Prostate gland (tissue), 2 donors: ENCODE results near the gene OR14A16. TPM values are rescaled to one million over a fixed set of nuclear protein-coding genes. Genes with fewer than 3 reads are reported as not detected.

Experiments
- DNase-seq: peaks from one replicate; pipeline ENCODE4 v3.0.0-alpha.2; 2019; ENCODE audit warnings: low spot score
- H3K27ac ChIP-seq, 2 donors: fragments of 200-600 bp; sonication (generic); 2 replicates each; pipeline ENCODE4 v1.5.1; 2017 to 2019
- H3K27me3 ChIP-seq: fragments of 200-600 bp; sonication (generic); replicated peaks from 2 replicates; pipeline ENCODE4 v1.5.1; 2019; ENCODE audit not compliant: insufficient read depth
- H3K36me3 ChIP-seq, 2 donors: fragments of 200-600 bp; sonication (generic); 1 replicate in 1 of 2; 2 replicates in 1 of 2; pipeline versions ENCODE4 v1.5.1 to v1.8.1; 2017 to 2019
- H3K4me1 ChIP-seq: fragments of 200-600 bp; sonication (generic); replicated peaks from 2 replicates; pipeline ENCODE4 v1.5.1; 2019
- H3K4me3 ChIP-seq, 2 donors: fragments of 200-600 bp; sonication (generic); 2 replicates each; pipeline ENCODE4 v1.5.1; 2017 to 2019
- H3K9me3 ChIP-seq: fragments of 200-600 bp; sonication (generic); 2 replicates; pipeline ENCODE4 v1.5.1; 2017
- CTCF ChIP-seq, 4 experiments: fragments of 200-600 bp in 2 of 4; fragments of 450-650 bp in 2 of 4; sonication (generic) in 2 of 4; IDR thresholded peaks; 1 replicate in 3 of 4; 2 replicates in 1 of 4; pipeline ENCODE4 v1.5.1; 2016 to 2019; ENCODE audit warnings: antibody characterized with exemption in 4 of 4, mild to moderate bottlenecking in 2 of 4, moderate library complexity in 2 of 4
- POLR2A ChIP-seq: fragments of 450-650 bp; IDR thresholded peaks from one replicate; pipeline ENCODE4 v1.6.1; 2016; ENCODE audit warnings: antibody characterized with exemption, mild to moderate bottlenecking
- POLR2AphosphoS5 ChIP-seq: sonication (generic); formaldehyde crosslinking; IDR thresholded peaks from one replicate; pipeline ENCODE4 v1.6.1; 2017; ENCODE audit warnings: antibody characterized with exemption
- WGBS: methylation state at CpG from one replicate; pipeline ENCODE4 v1.1.5; 2018; 5-methylcytosine and 5-hydroxymethylcytosine counted together
- intact Hi-C: fragments of 100-400 bp; cut with DNase I; formaldehyde crosslinking; loops from one replicate; pipeline ENCODE4 v1.14.2; 2022
- total RNA-seq, 2 donors: library from RNA; depleted of rRNA; stranded (reverse); fragments of >200 nt; gene quantifications; one replicate each; pipeline ENCODE4 v1.1.0, GENCODE V29; 2016

OR14A16 gene, protein sequence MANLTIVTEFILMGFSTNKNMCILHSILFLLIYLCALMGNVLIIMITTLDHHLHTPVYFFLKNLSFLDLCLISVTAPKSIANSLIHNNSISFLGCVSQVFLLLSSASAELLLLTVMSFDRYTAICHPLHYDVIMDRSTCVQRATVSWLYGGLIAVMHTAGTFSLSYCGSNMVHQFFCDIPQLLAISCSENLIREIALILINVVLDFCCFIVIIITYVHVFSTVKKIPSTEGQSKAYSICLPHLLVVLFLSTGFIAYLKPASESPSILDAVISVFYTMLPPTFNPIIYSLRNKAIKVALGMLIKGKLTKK
- total RNA-seq, result not detected

DNA sequence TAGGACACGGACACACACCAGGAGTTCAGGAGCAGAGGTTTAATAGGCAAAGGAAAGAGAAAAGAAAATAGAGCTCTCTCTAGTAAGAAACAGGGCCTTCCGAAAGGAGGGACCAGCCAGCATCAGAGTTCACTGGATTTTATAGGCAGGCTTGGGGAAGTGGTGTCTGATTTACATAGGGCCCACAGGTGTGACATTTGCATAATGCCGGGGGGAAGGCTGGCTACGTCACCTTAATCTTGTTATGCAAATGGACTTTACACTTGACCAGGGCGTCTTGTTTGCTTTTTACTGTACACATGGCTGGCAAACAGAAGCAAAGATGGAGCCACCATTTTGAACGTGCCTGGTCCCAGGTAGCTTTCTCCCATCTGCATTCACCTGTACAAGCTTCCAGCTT is at the start of gene OR14A16:
Gene OR14A16 (minus strand): TSS at position 97 of the 400 bp plus-strand sequence. CDS start 8,390 bp downstream, outside the sequence.
- Histone ChIP-seq H3K27me3 (no peaks in the 10 kb centered on the region), H3K36me3 (no peaks in the 10 kb centered on the region), H3K4me1 (no peaks in the 10 kb centered on the region), H3K27ac (no peak within 1 kb of the TSS), H3K9me3 (no peaks in the 10 kb centered on the region), H3K4me3 (no peak within 1 kb of the TSS)
- 39% methylated on average over 6 of the region's 6 CpGs for WGBS
- DNase-seq, result no peak
- no peak for TF ChIP-seq CTCF (IDR thresholded peaks at IDR 0.05)
- intact Hi-C loops, result no loop called here

DNA sequence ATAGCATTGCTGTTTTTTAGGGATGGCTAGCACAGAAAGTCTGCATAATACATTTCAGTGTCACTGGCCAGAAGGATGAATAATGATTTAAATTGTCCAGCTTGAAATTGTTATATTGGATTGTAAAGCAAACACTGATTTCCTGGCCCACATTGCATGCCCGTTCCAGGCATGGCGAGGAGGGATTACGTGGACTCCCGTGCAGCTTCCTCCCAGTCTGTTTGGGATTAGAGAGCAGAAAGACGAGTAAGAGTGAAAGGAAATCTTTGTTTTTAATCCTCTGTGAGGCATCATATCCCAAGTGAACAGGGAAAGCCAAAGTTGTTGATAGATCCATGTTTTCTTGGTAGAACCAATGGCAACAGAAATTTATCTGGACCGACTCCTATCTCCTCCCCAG is 41.5 kb upstream of the OR14A16 start:
- Histone ChIP-seq H3K4me3 (no peak overlapping the region), H3K9me3 (no peaks in the 10 kb centered on the region), H3K4me1 (no peaks in the 10 kb centered on the region), H3K27ac (no peak overlapping the region), H3K36me3 (no peaks in the 10 kb centered on the region), H3K27me3 (no peaks in the 10 kb centered on the region)
- intact Hi-C loops, result no loop called here
- no peak for DNase-seq
- no peak for TF ChIP-seq POLR2A
- no peak for TF ChIP-seq POLR2AphosphoS5
- no peak for TF ChIP-seq CTCF (IDR thresholded peaks at IDR 0.05)
- 73% methylated on average over 6 of the region's 6 CpGs for WGBS

DNA sequence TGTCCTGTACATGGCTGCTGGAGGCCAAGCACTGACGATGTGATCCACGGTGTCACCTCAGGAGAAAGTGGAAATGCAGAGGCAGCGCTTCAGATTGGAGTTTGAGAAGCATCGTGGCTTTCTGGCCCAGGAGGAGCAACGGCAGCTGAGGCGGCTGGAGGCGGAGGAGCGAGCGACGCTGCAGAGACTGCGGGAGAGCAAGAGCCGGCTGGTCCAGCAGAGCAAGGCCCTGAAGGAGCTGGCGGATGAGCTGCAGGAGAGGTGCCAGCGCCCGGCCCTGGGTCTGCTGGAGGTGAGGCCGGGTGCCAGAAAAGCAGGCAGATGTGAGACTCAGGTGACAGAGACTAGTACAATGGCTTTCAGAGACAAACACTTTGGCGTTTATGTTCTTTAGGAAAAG is 40.7 kb upstream of the OR14A16 start:
- WGBS, result 82% methylated on average over 17 of the region's 17 CpGs
- DNase-seq, result no peak

GRCh38 chr1:247862756-247863155 is 38.8 kb upstream of the OR14A16 start:
- H3K36me3 ChIP-seq, result no peaks in the 10 kb centered on the region
- 74% methylated on average over 4 of the region's 4 CpGs for WGBS
- no peaks in the 10 kb centered on the region for H3K9me3 ChIP-seq
- H3K4me1 ChIP-seq, result no peaks in the 10 kb centered on the region
- TF ChIP-seq CTCF (IDR thresholded peaks at IDR 0.05), result no peak
- TF ChIP-seq POLR2A, result no peak
- no peak for TF ChIP-seq POLR2AphosphoS5
- no peak overlapping the region for H3K4me3 ChIP-seq
- no peak for DNase-seq
- H3K27me3 ChIP-seq, result no peaks in the 10 kb centered on the region
- intact Hi-C loops, result no loop called here
- no peak overlapping the region for H3K27ac ChIP-seq

More for the DNA sequence above, 40.7 kb upstream of the OR14A16 start:
- no peaks in the 10 kb centered on the region for H3K36me3 ChIP-seq
- TF ChIP-seq POLR2A (no peak), CTCF (IDR thresholded peaks at IDR 0.05) (no peak), POLR2AphosphoS5 (no peak)
- no peak overlapping the region for H3K4me3 ChIP-seq
- H3K4me1 ChIP-seq, result no peaks in the 10 kb centered on the region
- intact Hi-C loops, result no loop called here
- H3K9me3 ChIP-seq, result no peaks in the 10 kb centered on the region
- H3K27ac ChIP-seq, result no peak overlapping the region
- H3K27me3 ChIP-seq, result no peaks in the 10 kb centered on the region

GRCh38 chr1:247857985-247858619 is 34.2 kb upstream of the OR14A16 start:
- H3K9me3 ChIP-seq, result no peaks in the 10 kb centered on the region

More at GRCh38 chr1:247857985-247858619, 34.2 kb upstream of the OR14A16 start:
- TF ChIP-seq POLR2AphosphoS5, result no peak
- TF ChIP-seq POLR2A, result no peak
- TF ChIP-seq CTCF (IDR thresholded peaks at IDR 0.05), result no peak
- no peaks in the 10 kb centered on the region for H3K36me3 ChIP-seq
- no peaks in the 10 kb centered on the region for H3K4me1 ChIP-seq
- intact Hi-C loops, result no loop called here
- no peak for DNase-seq
- H3K27ac ChIP-seq, result no peak overlapping the region
- H3K4me3 ChIP-seq, result peak overlapping the region; percentile 13 to 38
- H3K27me3 ChIP-seq, result no peaks in the 10 kb centered on the region
- WGBS, result 45% methylated on average over 15 of the region's 15 CpGs
